Measurements from ENCODE around the gene CACNA1B.

- no peak for TF ChIP-seq CTCF (IDR thresholded peaks at IDR 0.05)
- TF ChIP-seq POLR2AphosphoS5 (IDR thresholded peaks at IDR 0.05; ENCODE audit: insufficient read depth in 1 of 2, low read depth in 1 of 2) = no peak
- no peak for TF ChIP-seq POLR2A (IDR thresholded peaks at IDR 0.05)
Observed at GRCh38 chr9:138065287-138065686, 187.7 kb downstream of the CACNA1B start.

Measured in vagina (tissue), 2 donors.